Measurements from ENCODE around the gene MORC1.

MORC1 gene

GRCh38 chr3:109118584-109118983 lies 650 bp upstream of the MORC1 start:
- H3K4me3 Mint-ChIP-seq: no peak overlapping the region
- H3K27me3 Mint-ChIP-seq (ENCODE audit: low read depth): peaks cover 5% of the 10 kb centered on the region
- peaks cover 10% of the 10 kb centered on the region for H3K4me1 Mint-ChIP-seq
- no peak for TF ChIP-seq CTCF (IDR thresholded peaks at IDR 0.05; ENCODE audit: unreplicated experiment in 3 of 3)
- H3K36me3 Mint-ChIP-seq (ENCODE audit: low read depth): peaks cover 11% of the 10 kb centered on the region
- H3K9me3 Mint-ChIP-seq: peaks cover 14% of the 10 kb centered on the region
- no peak overlapping the region for H3K27ac Mint-ChIP-seq

DNA sequence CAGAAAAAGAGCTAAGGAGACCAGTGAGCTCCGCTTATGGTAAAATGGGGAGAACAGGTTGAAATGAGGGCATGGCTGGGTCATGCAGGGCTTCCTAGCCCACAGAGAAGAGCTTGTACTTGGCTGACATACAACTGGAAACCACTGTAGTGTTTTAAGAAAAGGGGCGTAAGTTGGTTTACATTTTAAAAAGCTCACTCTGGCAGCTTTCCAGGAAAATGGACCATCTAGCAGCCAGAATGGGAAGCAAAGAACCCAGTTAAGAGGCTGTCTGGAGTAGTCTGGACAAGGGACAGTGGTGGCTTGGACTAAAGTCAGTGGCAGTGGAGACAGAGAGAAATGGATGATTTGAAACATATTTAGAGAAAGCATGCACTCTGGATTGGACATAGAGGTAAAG lies 1.9 kb downstream of the MORC1 start:
- Mint-ChIP-seq H3K9me3 (no peaks in the 10 kb centered on the region), H3K27ac (peak overlapping the region in 1 of 3 experiments; percentile 19), H3K4me1 (peaks cover 8% of the 10 kb centered on the region), H3K27me3 (ENCODE audit: low read depth) (no peaks in the 10 kb centered on the region), H3K36me3 (ENCODE audit: low read depth) (no peaks in the 10 kb centered on the region), H3K4me3 (no peak overlapping the region)
- TF ChIP-seq CTCF (IDR thresholded peaks at IDR 0.05; ENCODE audit: unreplicated experiment in 3 of 3): no peak

GRCh38 chr3:109115451-109115850 lies 2.5 kb downstream of the MORC1 start:
- TF ChIP-seq CTCF (IDR thresholded peaks at IDR 0.05; ENCODE audit: unreplicated experiment in 3 of 3): no peak
- Mint-ChIP-seq H3K36me3 (ENCODE audit: low read depth) (no peaks in the 10 kb centered on the region), H3K27ac (peak overlapping the region in 1 of 3 experiments; percentile 19), H3K27me3 (ENCODE audit: low read depth) (no peaks in the 10 kb centered on the region), H3K9me3 (no peaks in the 10 kb centered on the region), H3K4me3 (no peak overlapping the region), H3K4me1 (peaks cover 8% of the 10 kb centered on the region)

DNA sequence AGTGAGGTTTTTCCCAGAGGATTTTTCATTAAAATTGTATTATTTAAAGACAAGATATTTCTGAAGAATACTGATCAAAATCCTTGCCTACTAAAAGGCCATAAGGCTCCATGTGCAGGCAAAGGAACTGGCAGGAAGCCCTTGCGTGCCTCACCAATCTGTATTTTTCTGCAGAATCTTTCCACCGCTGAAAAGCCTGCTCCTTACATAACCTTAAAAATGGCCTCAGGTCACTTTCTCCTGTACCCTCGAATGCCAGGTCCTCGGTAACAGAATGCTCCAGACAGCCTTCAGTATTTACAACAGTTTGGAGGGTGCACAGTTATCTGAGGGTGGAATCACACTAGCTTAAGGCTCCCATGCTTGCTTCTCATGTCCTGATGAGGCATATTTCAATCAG lies 3.2 kb downstream of the MORC1 start:
- TF ChIP-seq CTCF (IDR thresholded peaks at IDR 0.05; ENCODE audit: unreplicated experiment in 3 of 3): no peak
- H3K9me3 Mint-ChIP-seq: no peaks in the 10 kb centered on the region
- no peaks in the 10 kb centered on the region for H3K27me3 Mint-ChIP-seq (ENCODE audit: low read depth)
- peaks cover 8% of the 10 kb centered on the region for H3K4me1 Mint-ChIP-seq
- H3K36me3 Mint-ChIP-seq (ENCODE audit: low read depth): no peaks in the 10 kb centered on the region
- no peak overlapping the region for H3K4me3 Mint-ChIP-seq
- H3K27ac Mint-ChIP-seq: no peak overlapping the region

- Mint-ChIP-seq H3K9me3 (no peaks in the 10 kb centered on the region), H3K27ac (peak overlapping the region in 1 of 3 experiments; percentile 26), H3K27me3 (ENCODE audit: low read depth) (no peaks in the 10 kb centered on the region), H3K4me1 (peaks cover 8% of the 10 kb centered on the region), H3K4me3 (no peak overlapping the region), H3K36me3 (ENCODE audit: low read depth) (no peaks in the 10 kb centered on the region)
- TF ChIP-seq CTCF (IDR thresholded peaks at IDR 0.05; ENCODE audit: unreplicated experiment in 3 of 3): no peak
Measured at GRCh38 chr3:109112946-109113760, 4.8 kb downstream of the MORC1 start.

GRCh38 chr3:109109574-109109973 lies 8.4 kb downstream of the MORC1 start:
- Mint-ChIP-seq H3K9me3 (peaks cover 2% of the 10 kb centered on the region), H3K36me3 (ENCODE audit: low read depth) (no peaks in the 10 kb centered on the region), H3K27ac (no peak overlapping the region), H3K27me3 (ENCODE audit: low read depth) (no peaks in the 10 kb centered on the region), H3K4me3 (no peak overlapping the region), H3K4me1 (peaks cover 8% of the 10 kb centered on the region)
- no peak for TF ChIP-seq CTCF (IDR thresholded peaks at IDR 0.05; ENCODE audit: unreplicated experiment in 3 of 3)
